Stimulated activated CD8-positive, alpha-beta memory T cell treated with anti-CD3 and anti-CD28 coated beads, Interleukin-4, amount 100 ng/mL, for 1 hour (primary cell): ENCODE data around the gene LIMS2.

Source experiments
- DNase-seq, 2 donors: peaks; one replicate each; pipeline ENCODE4 v3.0.0-alpha.2; 2020; ENCODE audit warnings: low read depth in 2 of 2, low spot score in 1 of 2

Gene LIMS2

DNA sequence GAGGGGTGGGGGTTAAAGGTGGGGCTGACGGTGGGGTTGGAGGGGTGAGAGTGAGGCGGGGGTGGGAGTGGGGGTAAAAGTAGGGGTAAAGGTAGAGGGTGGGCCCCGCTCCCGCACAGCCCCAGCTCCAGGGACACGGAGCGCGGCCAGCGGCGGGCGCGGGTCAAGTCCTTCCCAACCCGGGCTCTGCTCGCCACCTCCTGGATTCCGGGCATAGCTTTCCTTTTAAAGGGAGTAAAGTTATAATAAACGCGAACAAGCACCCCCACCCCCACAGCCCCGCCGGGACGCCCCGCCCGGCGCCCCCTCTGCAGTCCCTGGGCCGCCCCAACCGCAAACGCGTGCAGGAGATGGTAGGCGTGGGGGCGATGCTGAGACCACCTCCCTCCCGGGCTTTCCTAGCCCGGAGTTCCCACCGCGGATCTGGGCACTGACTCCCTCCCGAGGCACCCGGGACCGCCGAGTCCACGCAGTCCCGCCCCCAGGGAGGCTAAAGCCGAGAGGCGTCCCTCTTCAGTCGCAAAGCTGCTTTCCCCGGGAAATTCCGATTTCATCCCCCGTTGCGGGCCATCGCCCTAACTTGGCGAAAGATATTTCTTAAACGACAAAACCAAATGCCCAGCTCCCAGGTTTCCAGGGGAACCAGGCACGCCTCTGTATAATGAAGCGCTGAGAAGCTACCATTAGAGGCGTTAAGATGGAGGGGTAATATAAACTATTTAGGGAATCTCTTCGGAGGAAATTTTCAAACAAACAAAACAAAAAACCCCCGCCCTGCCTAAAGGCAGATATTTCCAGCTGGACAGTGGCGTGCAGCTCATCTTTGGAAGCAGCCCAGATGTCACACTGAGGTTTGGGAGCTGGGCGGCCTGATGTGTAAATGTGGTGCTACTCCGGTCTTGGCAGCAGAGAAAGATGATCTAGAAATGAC lies at the start of gene LIMS2:
LIMS2 (minus strand) TSS at position 200 of the 931 bp plus-strand sequence. CDS start 506 bp downstream, outside the sequence.
- no peak for DNase-seq

DNA sequence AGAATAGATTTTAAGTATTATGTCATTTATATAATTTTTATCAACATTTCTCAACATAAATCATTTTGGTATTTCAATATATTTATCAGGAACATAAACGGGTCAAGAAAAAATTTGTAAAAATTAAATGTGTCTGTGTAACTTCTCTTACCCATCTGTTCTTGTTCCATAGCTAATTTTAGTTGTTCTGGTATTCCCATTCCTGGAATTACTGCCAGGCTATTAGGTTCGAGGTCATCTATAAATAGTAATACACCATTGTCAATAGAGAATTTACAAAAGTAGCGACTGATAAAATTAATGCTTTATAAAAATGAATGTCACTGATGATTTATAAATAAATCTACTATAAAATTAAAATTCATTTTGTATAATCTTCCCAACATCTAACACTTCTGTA lies 47.5 kb upstream of the LIMS2 start:
- DNase-seq, result no peak

DNA sequence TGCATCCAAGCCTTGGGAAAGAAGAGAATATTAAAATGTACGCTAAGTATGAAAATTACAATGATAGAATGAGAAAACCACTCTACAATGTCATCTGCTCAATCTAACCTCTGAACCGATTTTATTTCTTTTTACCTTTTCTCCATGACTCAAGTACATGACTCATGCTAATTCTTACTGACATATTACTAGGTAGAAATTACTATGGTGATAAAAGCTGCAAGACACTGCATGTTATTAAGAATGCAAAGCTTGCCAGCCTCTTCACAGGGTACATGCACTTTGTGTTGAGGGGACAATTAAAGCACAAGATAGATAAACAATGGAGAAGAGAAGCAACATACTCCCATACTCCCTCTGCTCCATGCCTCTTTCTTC lies 46.6 kb upstream of the LIMS2 start:
- DNase-seq, result no peak

- DNase-seq, result no peak
Observed at GRCh38 chr2:127721311-127721977, 46.1 kb upstream of the LIMS2 start.

DNA sequence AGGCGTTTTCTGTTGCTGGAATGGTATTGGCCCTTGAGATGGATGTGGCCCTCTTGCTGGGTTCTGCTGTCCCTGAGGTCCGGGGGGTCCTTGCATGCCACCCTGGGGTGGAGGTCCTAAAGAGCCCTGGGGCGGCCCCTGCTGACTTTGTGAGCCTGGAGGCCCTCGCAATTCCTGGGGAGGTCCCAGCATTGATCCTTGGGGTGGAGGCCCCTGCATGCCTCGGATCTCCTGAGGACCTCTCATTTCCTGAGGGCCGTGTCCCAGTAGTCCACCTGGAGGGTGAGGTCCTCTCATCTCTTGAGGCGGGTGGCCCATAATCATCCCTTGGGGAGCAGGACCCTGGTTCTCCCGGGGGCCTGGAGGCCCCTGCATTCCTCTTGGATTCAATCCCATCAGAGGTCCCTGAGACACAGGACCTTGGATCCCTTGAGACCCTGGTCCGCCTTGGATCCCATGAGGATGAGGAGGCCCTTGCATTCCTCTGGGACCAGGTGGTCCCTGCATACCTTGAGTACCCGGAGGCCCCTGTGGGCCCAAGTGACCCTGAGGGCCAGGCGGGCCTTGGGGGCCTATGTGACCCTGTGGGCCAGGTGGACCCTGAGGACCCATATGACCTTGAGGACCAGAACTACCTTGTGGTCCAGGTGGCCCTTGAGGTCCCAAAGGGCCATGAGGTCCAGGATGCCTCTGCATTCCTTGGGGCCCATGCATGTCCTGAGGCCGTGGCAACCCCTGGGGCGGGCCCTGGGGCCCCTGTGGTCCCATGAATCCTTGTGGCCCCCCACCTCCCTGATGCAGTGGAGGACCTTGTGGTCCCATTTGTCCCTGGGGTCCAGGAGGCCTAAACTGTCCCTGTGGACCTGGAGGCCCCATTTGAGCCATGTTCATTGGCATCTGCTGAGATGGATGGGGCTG lies 44.2 kb upstream of the LIMS2 start:
- DNase-seq, result no peak

- DNase-seq, result no peak
Observed at GRCh38 chr2:127718271-127718670, 42.9 kb upstream of the LIMS2 start.

GRCh38 chr2:127715778-127716449 lies 40.6 kb upstream of the LIMS2 start:
- no peak for DNase-seq

GRCh38 chr2:127713562-127713961 lies 38.2 kb upstream of the LIMS2 start:
- no peak for DNase-seq

- DNase-seq, result no peak
Observed at GRCh38 chr2:127712999-127713398, 37.7 kb upstream of the LIMS2 start.

DNA sequence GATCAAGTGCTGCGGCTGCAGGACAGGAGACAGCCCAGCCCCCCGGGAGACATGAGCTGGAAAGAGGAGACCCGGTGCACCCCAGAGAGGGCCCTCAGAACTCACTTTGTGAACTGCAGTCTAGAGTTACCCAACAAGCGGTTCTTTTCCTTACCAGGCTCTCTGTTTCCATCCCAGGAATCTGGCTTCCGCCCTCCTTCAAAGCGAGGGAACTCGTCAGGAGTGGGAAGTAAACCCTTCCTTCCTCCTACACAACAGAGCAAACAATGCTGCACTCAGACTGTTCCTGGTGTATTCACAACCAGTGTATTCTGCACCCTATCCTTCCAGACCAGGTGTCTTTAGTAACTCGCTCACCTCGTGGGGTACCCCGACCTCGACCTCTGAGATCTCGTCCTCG lies 34.0 kb upstream of the LIMS2 start:
- no peak for DNase-seq

GRCh38 chr2:127707890-127708648 lies 32.7 kb upstream of the LIMS2 start:
- DNase-seq, result no peak

- DNase-seq, result no peak
Observed at GRCh38 chr2:127706215-127706990, 31.1 kb upstream of the LIMS2 start.

DNA sequence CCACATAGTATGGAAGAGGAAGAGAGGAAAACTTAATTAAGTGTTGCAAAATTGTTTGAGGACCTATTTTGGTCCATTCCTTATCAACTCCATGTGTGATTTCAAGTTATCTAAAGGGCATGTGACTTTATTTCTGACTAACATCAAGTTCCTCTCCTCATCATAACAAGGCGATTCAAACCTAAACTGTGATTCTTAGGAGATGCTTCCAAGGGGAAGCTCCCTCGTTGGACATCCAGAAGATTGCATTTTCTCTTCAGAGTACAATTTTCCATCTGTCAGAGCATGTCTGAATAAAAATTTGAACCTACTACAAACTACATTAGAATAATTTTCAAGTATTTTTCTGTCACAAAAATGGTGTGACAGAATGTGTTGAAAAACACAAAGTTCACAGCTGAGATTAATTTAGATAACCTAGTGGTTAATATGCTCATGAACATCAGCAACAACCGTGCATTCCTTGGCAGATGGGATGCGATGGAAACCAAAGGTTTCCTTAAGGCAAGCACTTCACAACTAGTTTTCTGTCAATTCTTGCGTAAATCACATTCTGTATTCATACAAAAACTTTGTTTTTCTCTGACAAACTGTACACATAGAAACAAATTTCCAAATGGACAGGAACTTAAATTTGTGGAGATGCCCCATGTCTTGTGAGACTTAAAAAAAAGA lies 30.2 kb upstream of the LIMS2 start:
- DNase-seq, result no peak

- DNase-seq, result no peak
Observed at GRCh38 chr2:127704641-127705390, 29.5 kb upstream of the LIMS2 start.

DNA sequence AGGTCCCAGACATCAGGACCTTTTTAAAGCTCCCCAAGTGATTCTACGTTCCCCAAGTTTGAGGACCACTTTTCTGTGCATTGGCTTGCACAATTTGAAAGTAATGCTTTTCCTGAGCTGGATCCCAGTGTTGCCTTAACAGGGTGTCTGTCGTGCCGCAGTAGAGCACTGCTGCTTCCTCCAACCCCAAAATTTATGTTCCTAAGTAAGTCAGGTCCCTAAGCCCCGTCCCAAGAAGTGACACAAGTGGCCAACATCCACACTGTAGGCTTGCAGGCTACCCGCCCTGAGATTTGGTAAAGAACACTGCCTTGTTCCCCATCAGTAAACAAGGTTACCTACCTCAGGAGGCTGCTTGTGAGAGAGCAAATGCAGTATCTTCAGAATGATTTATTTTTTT lies 28.0 kb upstream of the LIMS2 start:
- no peak for DNase-seq

DNA sequence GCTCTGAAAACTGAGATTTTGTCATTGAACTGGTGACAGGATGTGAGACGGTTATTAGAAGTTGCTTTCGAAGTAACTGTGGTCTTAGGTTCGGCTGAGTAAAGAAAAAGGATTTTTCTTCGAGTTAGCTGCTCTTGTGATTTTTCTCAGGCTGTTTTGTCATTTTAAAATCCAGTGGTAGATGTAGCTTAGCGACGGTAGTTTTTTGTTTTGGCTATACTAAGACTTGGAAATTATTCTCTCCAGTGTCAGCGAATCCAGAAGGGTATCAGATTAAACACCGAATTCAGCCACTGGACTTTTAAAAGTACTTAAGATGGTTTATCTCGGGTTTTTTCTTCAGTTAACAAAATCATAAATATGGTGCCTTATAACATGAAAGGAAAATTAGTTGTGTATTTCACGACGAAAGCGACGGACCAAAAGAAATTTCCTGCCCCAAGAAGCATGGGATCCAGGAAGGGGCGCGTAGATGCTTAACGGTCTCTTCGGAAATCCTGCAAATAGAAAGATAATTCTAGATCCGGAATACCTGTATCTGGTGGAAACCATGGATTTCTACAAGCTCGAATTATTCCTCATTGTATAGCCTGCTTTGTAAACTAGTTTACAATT lies 27.2 kb upstream of the LIMS2 start:
- DNase-seq, result no peak

DNA sequence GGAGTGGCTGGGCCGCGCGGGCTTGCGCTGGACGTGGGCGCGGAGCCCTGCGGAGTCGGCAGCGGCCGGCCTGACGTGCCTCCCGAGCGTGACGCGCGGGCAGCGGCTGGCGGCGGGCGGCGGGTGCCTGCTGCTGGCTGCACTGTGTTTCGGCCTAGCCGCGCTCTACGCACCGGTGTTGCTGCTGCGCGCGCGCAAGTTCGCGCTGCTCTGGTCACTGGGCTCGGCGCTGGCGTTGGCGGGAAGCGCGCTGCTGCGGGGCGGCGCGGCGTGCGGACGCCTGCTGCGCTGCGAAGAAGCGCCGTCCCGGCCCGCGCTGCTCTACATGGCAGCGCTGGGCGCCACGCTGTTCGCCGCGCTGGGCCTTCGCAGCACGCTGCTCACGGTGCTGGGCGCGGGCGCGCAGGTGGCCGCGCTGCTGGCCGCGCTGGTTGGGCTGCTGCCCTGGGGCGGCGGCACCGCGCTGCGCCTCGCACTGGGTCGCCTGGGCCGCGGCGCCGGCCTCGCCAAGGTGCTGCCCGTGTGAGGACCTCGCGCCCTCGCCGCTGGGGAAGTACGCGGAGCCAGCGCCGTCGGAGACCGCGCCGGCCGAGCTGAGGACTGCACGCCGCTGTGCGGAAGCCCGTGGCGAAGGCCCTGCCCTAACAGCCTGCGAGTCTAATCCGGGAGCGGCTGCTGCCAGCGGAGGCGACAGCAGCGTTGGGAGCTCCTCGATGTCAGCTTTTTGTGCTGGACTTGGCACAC lies 26.5 kb upstream of the LIMS2 start:
- DNase-seq, result peak; percentile 49 to 62
